GM12874 (cell line): ENCODE data around the gene KRTAP10-11.
"Not testable (repeated sequence)": the region's sequence is repeated elsewhere in the genome, so short reads cannot be mapped to it uniquely, and the experiment has no call there.

ENCODE experiments used
- CTCF ChIP-seq: IDR thresholded peaks from 2 replicates; pipeline ENCODE4 v1.5.1; 2011; ENCODE audit warnings: low read depth, mild to moderate bottlenecking, control low read depth, low read length, moderate library complexity; ENCODE audit not compliant: insufficient read depth

KRTAP10-11 gene, protein sequence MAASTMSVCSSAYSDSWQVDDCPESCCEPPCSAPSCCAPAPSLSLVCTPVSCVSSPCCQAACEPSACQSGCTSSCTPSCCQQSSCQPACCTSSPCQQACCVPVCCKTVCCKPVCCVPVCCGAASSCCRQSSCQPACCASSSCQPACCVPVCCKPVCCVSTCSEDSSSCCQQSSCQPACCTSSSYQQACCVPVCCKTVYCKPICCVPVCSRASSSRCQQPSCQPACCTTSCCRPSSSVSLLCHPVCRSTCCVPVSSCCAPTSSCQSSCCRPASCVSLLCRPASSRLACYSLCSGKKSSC

GRCh38 chr21:44646366-44647221, at the start of gene KRTAP10-11:
Gene KRTAP10-11, plus strand, starts transcription at chr21:44646414. Its CDS starts 45 bp downstream, at chr21:44646459.
- TF ChIP-seq CTCF: not testable (repeated sequence)

GRCh38 chr21:44598061-44598460, 48.2 kb upstream of the KRTAP10-11 start:
- no peak for TF ChIP-seq CTCF

DNA sequence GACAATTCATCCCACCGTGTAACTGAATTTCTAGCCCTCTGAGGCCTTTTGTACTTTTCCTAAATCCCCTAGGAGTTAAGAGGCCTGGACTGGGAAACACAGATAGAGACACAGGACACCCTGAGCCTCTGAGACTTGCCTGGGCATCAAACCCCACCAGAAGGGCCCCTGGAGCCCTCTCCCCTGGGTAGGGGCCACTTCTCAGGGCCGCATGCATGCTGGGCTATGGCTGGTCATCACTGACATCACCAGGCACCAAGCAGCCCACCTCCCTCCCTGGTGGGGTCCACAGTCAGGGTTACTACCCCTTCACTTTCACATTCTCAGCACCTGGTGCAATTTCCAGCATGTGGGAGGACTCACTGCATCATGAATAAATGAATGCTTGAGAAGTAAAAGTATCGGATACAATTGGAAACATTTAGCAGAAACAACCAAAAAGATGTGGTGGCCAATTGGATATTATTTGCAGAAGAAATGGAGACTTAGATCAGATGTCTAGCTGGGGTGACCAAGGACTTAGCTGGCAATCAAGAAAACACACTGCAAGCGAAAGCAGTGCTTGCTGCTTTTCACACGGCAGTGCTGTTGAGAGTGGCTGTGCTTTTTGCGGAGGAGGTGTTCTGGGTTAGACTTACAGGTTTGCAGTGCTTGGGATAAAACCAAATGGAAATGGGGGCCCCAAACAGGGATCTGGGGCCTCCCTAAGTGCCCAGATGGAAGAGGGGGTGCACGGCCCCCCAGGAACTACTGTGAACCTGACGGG, 46.8 kb upstream of the KRTAP10-11 start:
- no peak for TF ChIP-seq CTCF

- not testable (repeated sequence) for TF ChIP-seq CTCF
Measured at GRCh38 chr21:44600118-44600978, 45.9 kb upstream of the KRTAP10-11 start, which contains the start of gene KRTAP10-7. Gene KRTAP10-7, plus strand, starts transcription at chr21:44600597. Its CDS starts 25 bp downstream, at chr21:44600622.

GRCh38 chr21:44601596-44602462, 44.4 kb upstream of the KRTAP10-11 start:
- no peak for TF ChIP-seq CTCF

DNA sequence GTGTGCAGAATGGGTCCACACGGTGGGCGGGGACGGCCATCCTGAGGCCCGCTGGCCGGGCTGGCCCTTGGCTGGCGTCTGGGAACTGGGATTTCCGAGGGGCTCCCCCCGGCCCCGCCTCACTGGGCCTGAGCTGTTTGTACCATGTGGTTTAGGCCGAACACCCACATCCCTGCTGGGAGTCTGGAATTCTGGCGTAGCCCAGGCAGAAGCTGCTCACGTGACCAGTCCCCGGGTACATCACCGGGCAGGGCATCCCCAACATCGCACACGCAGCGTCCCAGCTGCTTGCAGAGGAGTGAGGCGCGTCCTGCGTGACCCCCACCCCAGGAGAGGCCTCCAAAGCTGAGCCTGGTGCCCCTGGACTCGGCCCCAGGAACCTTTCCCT, 43.8 kb upstream of the KRTAP10-11 start:
- no peak for TF ChIP-seq CTCF
